H1 (cell line): Measurements from ENCODE around the gene NEURL1. TPM values are rescaled to one million over a fixed set of nuclear protein-coding genes. Genes with fewer than 3 reads are reported as not detected.

Source experiments
- CTCF ChIA-PET: fragments of 300-600 bp; sonication (Branson Sonifier 250); formaldehyde crosslinking; loops from one replicate; lab custom pipeline; 2021; ENCODE audit not compliant: partially characterized antibody; lab: Charles Lee
- POLR2A ChIA-PET: fragments of 300-600 bp; sonication (Branson Sonifier 250); formaldehyde crosslinking; loops from one replicate; lab custom pipeline; 2021; ENCODE audit warnings: inconsistent platforms; ENCODE audit not compliant: partially characterized antibody; lab: Charles Lee
- DNase-seq, 2 experiments: peaks; one replicate each; pipeline versions ENCODE4 v3.0.0 to v3.0.0-alpha.2; 2010 to 2022; ENCODE audit warnings: low spot score in 2 of 2, low read depth in 1 of 2, mixed read lengths in 1 of 2
- FAIRE-seq: peaks from 2 replicates; lab custom pipeline; 2011; peaks lifted over from hg19 to GRCh38; lab: Jason Lieb, UNC
- H2AFZ ChIP-seq: 2 replicates; pipeline ENCODE4 v1.8.1; 2012; ENCODE audit warnings: low read length, inconsistent platforms
- H2AK5ac ChIP-seq: 2 replicates; pipeline ENCODE4 v1.6.1; 2013; ENCODE audit warnings: low read depth, low read length
- H2BK120ac ChIP-seq: replicated peaks from 2 replicates; pipeline ENCODE3; 2013; ENCODE audit warnings: low read depth, low read length, inconsistent platforms
- H2BK12ac ChIP-seq: 2 replicates; pipeline ENCODE4 v1.6.1; 2013; ENCODE audit warnings: low read depth, low read length
- H2BK15ac ChIP-seq: 2 replicates; pipeline ENCODE4 v1.6.1; 2013; ENCODE audit warnings: low read length
- H2BK20ac ChIP-seq: 2 replicates; pipeline ENCODE4 v1.6.1; 2013; ENCODE audit warnings: low read length
- H2BK5ac ChIP-seq: 2 replicates; pipeline ENCODE4 v1.6.1; 2013; ENCODE audit warnings: low read depth, low read length
- H3K14ac ChIP-seq: 2 replicates; pipeline ENCODE4 v1.6.1; 2013; ENCODE audit warnings: inconsistent platforms; ENCODE audit not compliant: insufficient read length
- H3K18ac ChIP-seq: 2 replicates; pipeline ENCODE4 v1.6.1; 2013; ENCODE audit warnings: low read length; ENCODE audit errors: extremely low read depth
- H3K23ac ChIP-seq: 2 replicates; pipeline ENCODE4 v1.6.1; 2013; ENCODE audit warnings: inconsistent platforms; ENCODE audit not compliant: insufficient read length
- H3K23me2 ChIP-seq: 2 replicates; pipeline ENCODE4 v1.6.1; 2013; ENCODE audit warnings: low read depth, low read length
- H3K27ac ChIP-seq: 2 replicates; pipeline ENCODE4 v1.6.1; 2011; ENCODE audit warnings: low read depth, low read length, inconsistent platforms
- H3K27me3 ChIP-seq, 4 experiments: replicated peaks in 1 of 4; 1 replicate in 1 of 4; 2 replicates in 3 of 4; pipeline versions ENCODE4 v1.6.1 to v1.8.1; 2011 to 2013; ENCODE audit warnings: low read length in 3 of 4, mild to moderate bottlenecking in 3 of 4, inconsistent platforms in 2 of 4, mixed read lengths in 2 of 4, moderate library complexity in 1 of 4; ENCODE audit not compliant: control insufficient read depth in 3 of 4, insufficient read depth in 3 of 4; ENCODE audit errors: extremely low read depth in 1 of 4
- H3K36me3 ChIP-seq, 4 experiments: 2 replicates each; pipeline versions ENCODE4 v1.6.1 to v1.8.1; 2011 to 2013; ENCODE audit warnings: mild to moderate bottlenecking in 4 of 4, low read length in 3 of 4, moderate library complexity in 2 of 4, control low read depth in 1 of 4, inconsistent platforms in 1 of 4; ENCODE audit not compliant: insufficient read depth in 4 of 4, control insufficient read depth in 2 of 4
- H3K4ac ChIP-seq: replicated peaks from 2 replicates; pipeline ENCODE3; 2013; ENCODE audit warnings: low read length, low read depth, mixed read lengths, inconsistent platforms; ENCODE audit not compliant: insufficient read length
- H3K4me1 ChIP-seq, 4 experiments: replicated peaks in 1 of 4; 1 replicate in 1 of 4; 2 replicates in 3 of 4; pipeline versions ENCODE4 v1.6.1 to v1.8.1; 2011 to 2013; ENCODE audit warnings: low read length in 3 of 4, inconsistent platforms in 2 of 4, mixed read lengths in 1 of 4; ENCODE audit not compliant: insufficient read depth in 4 of 4, control insufficient read depth in 3 of 4
- H3K4me2 ChIP-seq, 2 experiments: 2 replicates each; pipeline versions ENCODE4 v1.6.1 to v1.8.1; 2011 to 2013; ENCODE audit warnings: low read depth in 2 of 2, low read length in 2 of 2, control low read depth in 1 of 2, inconsistent platforms in 1 of 2, mild to moderate bottlenecking in 1 of 2; ENCODE audit not compliant: insufficient read depth in 1 of 2
- H3K4me3 ChIP-seq, 4 experiments: fragments of 200-600, 300-600 bp in 1 of 4; sonication (generic), shearing (Covaris generic), sonication (Bioruptor Twin) in 1 of 4; 2 replicates each; pipeline versions ENCODE4 v1.5.1 to v1.8.1; 2011 to 2016; ENCODE audit warnings: low read length in 4 of 4, low read depth in 3 of 4, control low read depth in 2 of 4, inconsistent platforms in 2 of 4, mild to moderate bottlenecking in 2 of 4, mixed read lengths in 1 of 4, moderate library complexity in 1 of 4; ENCODE audit not compliant: insufficient read depth in 2 of 4; ENCODE audit errors: extremely low read depth in 1 of 4
- H3K56ac ChIP-seq: replicated peaks from 2 replicates; pipeline ENCODE3; 2013; ENCODE audit warnings: low read depth, mild to moderate bottlenecking, mixed read lengths, low read length, inconsistent platforms; ENCODE audit not compliant: insufficient read length
- H3K79me1 ChIP-seq: 2 replicates; pipeline ENCODE4 v1.6.1; 2013; ENCODE audit warnings: low read depth, low read length, control low read depth
- H3K79me2 ChIP-seq, 2 experiments: 2 replicates each; pipeline versions ENCODE4 v1.6.1 to v1.8.1; 2012 to 2013; ENCODE audit warnings: low read length in 2 of 2, mild to moderate bottlenecking in 2 of 2, inconsistent platforms in 1 of 2; ENCODE audit not compliant: insufficient read depth in 2 of 2, control insufficient read depth in 1 of 2
- H3K9ac ChIP-seq, 4 experiments: replicated peaks in 1 of 4; 1 replicate in 1 of 4; 2 replicates in 3 of 4; pipeline versions ENCODE4 v1.6.1 to v1.8.1; 2011 to 2013; ENCODE audit warnings: low read depth in 3 of 4, low read length in 3 of 4, control low read depth in 2 of 4, mild to moderate bottlenecking in 2 of 4, moderate library complexity in 2 of 4, inconsistent platforms in 1 of 4; ENCODE audit errors: extremely low read depth in 1 of 4
- H3K9me3 ChIP-seq, 2 experiments: 2 replicates each; pipeline versions ENCODE4 v1.6.1 to v1.8.1; 2012 to 2013; ENCODE audit warnings: mild to moderate bottlenecking in 2 of 2, moderate library complexity in 2 of 2, control low read depth in 1 of 2, inconsistent platforms in 1 of 2, low read depth in 1 of 2, low read length in 1 of 2, mixed read lengths in 1 of 2; ENCODE audit not compliant: insufficient read depth in 2 of 2
- H4K20me1 ChIP-seq, 2 experiments: replicated peaks in 1 of 2; 2 replicates each; pipeline versions ENCODE3 to v1.8.1; 2011 to 2013; ENCODE audit warnings: inconsistent platforms in 2 of 2, low read length in 2 of 2, mild to moderate bottlenecking in 1 of 2; ENCODE audit not compliant: insufficient read depth in 2 of 2, control insufficient read depth in 1 of 2
- H4K5ac ChIP-seq: 2 replicates; pipeline ENCODE4 v1.6.1; 2013; ENCODE audit warnings: low read length, low read depth, mixed read lengths, inconsistent platforms; ENCODE audit not compliant: insufficient read length
- H4K8ac ChIP-seq: 2 replicates; pipeline ENCODE4 v1.8.0; 2013; ENCODE audit warnings: mild to moderate bottlenecking, moderate library complexity, low read length, inconsistent platforms; ENCODE audit not compliant: insufficient read depth; ENCODE audit errors: extremely low read depth
- H4K91ac ChIP-seq: replicated peaks from 2 replicates; pipeline ENCODE3; 2013; ENCODE audit warnings: low read length, mixed read lengths, inconsistent platforms; ENCODE audit not compliant: insufficient read length
- ASH2L ChIP-seq: fragments of 200-600, 300-600 bp; sonication (generic); IDR thresholded peaks from one replicate; pipeline ENCODE4 v1.7.1; 2017; ENCODE audit warnings: low read length
- BRCA1 ChIP-seq: IDR thresholded peaks from 2 replicates; pipeline ENCODE4 v1.6.1; 2012; ENCODE audit warnings: low read depth, low read length, improper control_type of control experiment
- CBX5 ChIP-seq: fragments of 300-800, 300-1000 bp; sonication (generic); IDR thresholded peaks from 2 replicates; pipeline ENCODE4 v1.7.1; 2016; ENCODE audit warnings: antibody characterized with exemption, low read length, low read depth
- CBX8 ChIP-seq: fragments of 300-800, 300-1000 bp; sonication (generic); IDR thresholded peaks from 2 replicates; pipeline ENCODE4 v1.7.1; 2016; ENCODE audit warnings: low read depth, low read length, borderline replicate concordance
- CTCF ChIP-seq, 3 experiments: IDR thresholded peaks; 1 replicate in 2 of 3; 2 replicates in 1 of 3; pipeline versions ENCODE4 v1.5.1 to v1.6.1; 2011; ENCODE audit warnings: low read length in 3 of 3, mild to moderate bottlenecking in 3 of 3, inconsistent platforms in 2 of 3, low read depth in 1 of 3, moderate library complexity in 1 of 3; ENCODE audit not compliant: insufficient read depth in 1 of 3; ENCODE audit errors: control extremely low read depth in 1 of 3
- HDAC2 ChIP-seq, 2 experiments: fragments of 300-600 bp in 1 of 2; sonication (generic) in 1 of 2; IDR thresholded peaks; 2 replicates each; pipeline ENCODE4 v1.6.1; 2011 to 2012; ENCODE audit warnings: low read depth in 2 of 2, low read length in 2 of 2, mild to moderate bottlenecking in 2 of 2, moderate library complexity in 2 of 2, borderline replicate concordance in 1 of 2, inconsistent platforms in 1 of 2
- POLR2AphosphoS5 ChIP-seq: IDR thresholded peaks from 2 replicates; pipeline ENCODE4 v1.6.1; 2011; ENCODE audit warnings: low read depth, low read length
- SIN3A ChIP-seq, 2 experiments: IDR thresholded peaks in 1 of 2; conservative IDR thresholded peaks in 1 of 2; 2 replicates each; pipeline ENCODE4 v1.6.1; 2011 to 2012; ENCODE audit warnings: low read length in 2 of 2, improper control_type of control experiment in 1 of 2, low read depth in 1 of 2, mild to moderate bottlenecking in 1 of 2
- SIX5 ChIP-seq: IDR thresholded peaks from 2 replicates; pipeline ENCODE4 v1.6.1; 2011; ENCODE audit warnings: mild to moderate bottlenecking, low read depth, low read length
- SP1 ChIP-seq: IDR thresholded peaks from 2 replicates; pipeline ENCODE4 v1.6.1; 2011; ENCODE audit warnings: low read depth, low read length
- SRF ChIP-seq: IDR thresholded peaks from 2 replicates; pipeline ENCODE4 v1.6.1; 2011; ENCODE audit warnings: mild to moderate bottlenecking, low read depth, low read length, moderate library complexity
- TAF7 ChIP-seq: optimal IDR thresholded peaks from 2 replicates; pipeline ENCODE3; 2011; ENCODE audit warnings: low read depth, mild to moderate bottlenecking, inconsistent platforms, low read length, moderate library complexity, borderline replicate concordance
- WGBS, 2 experiments: shearing (Covaris generic) in 1 of 2; methylation state at CpG; one replicate each; pipeline versions ENCODE4 v1.1.6 to v1.1.7; 2013 to 2015; ENCODE audit warnings: low lambda C conversion rate in 2 of 2, mixed read lengths in 2 of 2, inconsistent platforms in 1 of 2, low coverage in 1 of 2, missing lambda C conversion rate in 1 of 2; ENCODE audit not compliant: insufficient replicate concordance in 2 of 2, insufficient coverage in 1 of 2, insufficient read length in 1 of 2; ENCODE audit errors: extremely low coverage in 1 of 2, missing lambda C conversion rate in 1 of 2; 5-methylcytosine and 5-hydroxymethylcytosine counted together
- polyA plus RNA-seq, 7 experiments: library from polyadenylated mRNA; depleted of rRNA in 3 of 7; stranded (reverse) in 5 of 7; unstranded in 2 of 7; fragments of >200 nt in 5 of 7; fragments of 200-250 nt in 2 of 7; gene quantifications; 1 replicate in 5 of 7; 2 replicates in 1 of 7; 4 replicates in 1 of 7; pipeline versions ENCODE4 v1.2.1 to v1.2.3, GENCODE V29; 2011 to 2013; ENCODE audit warnings: missing spikeins in 2 of 7, mixed read lengths in 2 of 7
- total RNA-seq: library from RNA; stranded (reverse); fragmentation: NEBNext Ultra II Directional; extraction: Animal tissue kit (Norgen Biotek cat#: 25700); gene quantifications from 2 replicates; pipeline ENCODE4 v1.2.1, GENCODE V29; 2021

NEURL1 gene
- total and polyA plus RNA-seq, 2 of the 8 experiments (the other 6 are each of a cell fraction or from before 2014, with no cell fraction given): 0.54 to 0.58 TPM

GRCh38 chr10:103546401-103546800 is 52.9 kb downstream of the NEURL1 start:
- Histone ChIP-seq H4K20me1 (no peaks in the 10 kb centered on the region), H3K4ac (no peak overlapping the region), H4K91ac (no peak overlapping the region), H4K8ac (no peak overlapping the region), H3K27ac (no peak overlapping the region), H3K27me3 (no peaks in the 10 kb centered on the region; a peak in 1 of 7 replicates), H3K9ac (no peak overlapping the region), H3K36me3 (no peaks in the 10 kb centered on the region), H2AK5ac (no peak overlapping the region), H2BK20ac (no peak overlapping the region), H4K5ac (no peak overlapping the region), H3K79me1 (no peaks in the 10 kb centered on the region), H3K4me3 (no peak overlapping the region), H3K23ac (no peak overlapping the region), H3K14ac (no peak overlapping the region), H2BK12ac (no peak overlapping the region), H3K4me1 (peaks cover 3 to 7% (median 4%) of the 10 kb centered on the region in 4 experiments; a peak in 5 of 7 replicates), H3K4me2 (no peak overlapping the region), H3K9me3 (no peaks in the 10 kb centered on the region), H2BK120ac (no peak overlapping the region), H3K18ac (no peak overlapping the region), H2BK5ac (no peak overlapping the region), H2AFZ (no peak overlapping the region), H3K79me2 (no peaks in the 10 kb centered on the region), H3K56ac (no peak overlapping the region), H2BK15ac (no peak overlapping the region), H3K23me2 (no peaks in the 10 kb centered on the region; the same call in 1 of the 2 replicates)
- DNase-seq: no peak
- POLR2A ChIA-PET: no interaction called here
- CTCF ChIA-PET: interaction anchor here (0.8 to 6.4 kb wide), 11 partner anchors 9 to 64 kb away, joined by 3 to 64 read pairs (median 3); no protein-coding TSS in a partner anchor
- no peak for FAIRE-seq
- WGBS, 2 experiments: 84% methylated on average over 1 of the region's 1 CpG; no CpG with 5 or more reads in 1 of the 2 experiments
- TF ChIP-seq SIN3A (conservative IDR thresholded peaks at IDR 0.05 in 1 of 2, IDR thresholded peaks at IDR 0.05 in 1 of 2; ENCODE audit: low read depth in 1 of 2, low read length in 2 of 2) (no peak), SP1 (no peak), CBX8 (no peak), CTCF (IDR thresholded peaks at IDR 0.05; ENCODE audit: control extremely low read depth in 1 of 3, insufficient read depth in 1 of 3, low read depth in 1 of 3, low read length in 3 of 3) (no peak), ASH2L (no peak), TAF7 (no peak), BRCA1 (no peak), SRF (no peak), POLR2AphosphoS5 (no peak), HDAC2 (IDR thresholded peaks at IDR 0.05; ENCODE audit: borderline replicate concordance in 1 of 2, low read depth in 2 of 2, low read length in 2 of 2) (no peak), SIX5 (no peak), CBX5 (no peak)
